Posterior vena cava (tissue), 2 donors: ENCODE data around the gene DLG2. TPM values are rescaled to one million over a fixed set of nuclear protein-coding genes. Genes with fewer than 3 reads are reported as not detected.
"Not testable (repeated sequence)": the region's sequence is repeated elsewhere in the genome, so short reads cannot be mapped to it uniquely, and the experiment has no call there.

ENCODE experiments used
- DNase-seq: peaks from one replicate; pipeline ENCODE4 v3.0.0-alpha.2; 2020; ENCODE audit warnings: low spot score
- intact Hi-C, 2 donors: fragments of 100-400 bp; cut with DNase I; formaldehyde crosslinking; loops; one replicate each; pipeline versions ENCODE4 v1.14.1 to v1.14.2; 2022 to 2023
- total RNA-seq, 2 donors: library from RNA; stranded (reverse); fragmentation: NEBNext Ultra II Directional; extraction: Animal tissue kit (Norgen Biotek cat#: 25700); gene quantifications; one replicate each; pipeline ENCODE4 v1.2.1, GENCODE V29; 2021
- donor health status: DM: yes; HTN: yes; CAD: no.
- donor health status: DM: yes; HTN: yes; CAD: no.

Gene DLG2
- total RNA-seq, 2 donors from 2014 or later = 17.2 to 20.5 TPM

GRCh38 chr11:83475760-83476159 is 2151.4 kb downstream of the DLG2 start:
- intact Hi-C loops = no loop called here

DNA sequence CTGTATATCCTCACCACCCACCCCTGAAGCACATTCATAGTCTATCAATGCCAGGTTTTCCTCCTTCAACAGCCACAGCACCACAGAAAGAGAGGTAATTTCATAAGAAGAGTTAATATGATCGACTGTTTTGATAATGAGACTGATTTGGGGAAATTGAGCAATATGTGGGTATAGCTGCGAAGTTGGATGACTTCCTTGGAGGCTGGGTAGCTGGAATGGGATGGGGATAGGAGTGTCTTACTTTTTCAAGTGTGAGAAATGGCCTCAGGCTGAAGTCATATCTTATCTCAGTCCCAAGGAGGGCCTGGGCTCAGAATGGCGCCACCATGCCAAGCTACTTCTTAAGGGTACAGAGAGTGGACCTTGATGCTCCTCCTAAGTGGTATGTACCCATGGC is 2153.4 kb downstream of the DLG2 start:
- intact Hi-C loops = no loop called here

More at GRCh38 chr11:83475760-83476159, 2151.4 kb downstream of the DLG2 start:
- DNase-seq = no peak

DNA sequence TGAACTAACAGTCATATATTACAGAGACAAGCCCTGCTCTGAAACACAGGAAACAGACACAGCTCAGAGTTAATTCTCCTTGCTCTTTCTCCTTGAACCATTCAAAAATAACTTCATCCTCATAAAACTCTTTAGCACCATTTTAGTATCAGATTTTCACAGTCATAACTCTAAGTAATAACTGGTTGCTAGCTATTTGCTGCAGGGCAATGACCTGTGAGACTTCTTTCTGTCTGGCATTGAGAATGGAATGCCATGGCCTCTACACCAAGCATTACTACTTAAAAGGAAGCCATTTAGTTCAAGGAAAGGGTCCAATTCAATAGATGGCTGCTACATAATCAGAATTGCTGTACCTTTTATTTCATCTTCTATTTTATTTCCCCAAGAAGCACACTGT is 2154.3 kb downstream of the DLG2 start:
- no peak for DNase-seq
- intact Hi-C loops = no loop called here

More for the DNA sequence above, 2153.4 kb downstream of the DLG2 start:
- no peak for DNase-seq

- DNase-seq = no peak
Measured at GRCh38 chr11:83471831-83472727, 2155.1 kb downstream of the DLG2 start.

GRCh38 chr11:83467837-83468236 is 2159.3 kb downstream of the DLG2 start:
- intact Hi-C loops = no loop called here
- no peak for DNase-seq

More at GRCh38 chr11:83471831-83472727, 2155.1 kb downstream of the DLG2 start:
- intact Hi-C loops = no loop called here

GRCh38 chr11:83464160-83464944 is 2162.8 kb downstream of the DLG2 start:
- no peak for DNase-seq
- intact Hi-C loops = no loop called here

GRCh38 chr11:83459798-83460197 is 2167.3 kb downstream of the DLG2 start:
- intact Hi-C loops = no loop called here

DNA sequence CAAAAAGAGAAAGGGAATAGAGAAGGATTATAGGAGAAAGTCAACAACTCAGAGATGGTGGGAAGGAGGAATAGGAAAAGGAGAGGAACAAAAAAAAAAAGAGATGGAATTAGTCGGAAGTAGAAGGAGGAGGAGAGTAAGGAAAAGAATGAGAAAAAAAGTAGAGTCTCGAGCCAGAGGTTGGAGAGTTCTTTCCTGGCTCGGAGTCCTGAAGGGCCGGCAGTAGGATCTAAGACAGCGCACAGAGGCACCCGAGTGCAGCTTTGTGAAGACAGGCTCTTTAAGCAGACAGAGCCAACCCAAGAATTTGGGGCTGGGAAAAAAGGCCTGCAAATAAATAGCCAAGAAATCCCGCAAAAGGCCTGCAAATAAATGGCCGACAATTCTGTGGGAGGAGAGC is 2170.6 kb downstream of the DLG2 start:
- intact Hi-C loops = no loop called here
- DNase-seq = no peak

More at GRCh38 chr11:83459798-83460197, 2167.3 kb downstream of the DLG2 start:
- no peak for DNase-seq

DNA sequence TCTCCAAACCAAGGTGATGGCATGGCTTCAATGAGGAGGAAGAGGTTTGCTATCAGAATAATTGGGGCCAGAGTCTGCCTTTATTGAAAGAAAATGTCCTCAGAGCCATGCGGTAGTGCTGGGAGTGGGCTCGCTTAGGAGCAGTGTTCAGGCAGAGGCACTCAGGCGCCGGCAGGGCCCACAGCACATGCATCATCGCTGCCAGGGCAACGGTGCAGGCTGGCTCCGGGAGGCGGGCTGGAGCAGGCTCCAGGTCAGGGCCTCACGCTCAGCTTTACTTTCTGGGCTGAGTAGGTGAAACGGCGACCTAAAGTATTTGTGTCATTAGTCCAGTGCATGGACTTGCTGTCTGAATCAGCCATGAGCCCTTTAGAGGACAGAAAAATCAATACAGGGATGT is 2171.1 kb downstream of the DLG2 start:
- intact Hi-C loops = no loop called here
- DNase-seq = peak; percentile 80

GRCh38 chr11:83455356-83455755 is 2171.8 kb downstream of the DLG2 start:
- no peak for DNase-seq
- intact Hi-C loops = no loop called here

- DNase-seq = no peak
- intact Hi-C loops = no loop called here
Measured at GRCh38 chr11:83454674-83455073, 2172.5 kb downstream of the DLG2 start.

GRCh38 chr11:83449338-83449913 is 2177.7 kb downstream of the DLG2 start:
- intact Hi-C loops = no loop called here
- DNase-seq = no peak

GRCh38 chr11:83448686-83449085 is 2178.5 kb downstream of the DLG2 start:
- intact Hi-C loops = no loop called here

GRCh38 chr11:83443880-83444279 is 2183.3 kb downstream of the DLG2 start:
- not testable (repeated sequence) for DNase-seq
- intact Hi-C loops = loop anchor here in 1 of 2 donors (5.0 kb wide), 1 partner anchor 713 kb away; no protein-coding TSS in a partner anchor

More at GRCh38 chr11:83448686-83449085, 2178.5 kb downstream of the DLG2 start:
- no peak for DNase-seq

DNA sequence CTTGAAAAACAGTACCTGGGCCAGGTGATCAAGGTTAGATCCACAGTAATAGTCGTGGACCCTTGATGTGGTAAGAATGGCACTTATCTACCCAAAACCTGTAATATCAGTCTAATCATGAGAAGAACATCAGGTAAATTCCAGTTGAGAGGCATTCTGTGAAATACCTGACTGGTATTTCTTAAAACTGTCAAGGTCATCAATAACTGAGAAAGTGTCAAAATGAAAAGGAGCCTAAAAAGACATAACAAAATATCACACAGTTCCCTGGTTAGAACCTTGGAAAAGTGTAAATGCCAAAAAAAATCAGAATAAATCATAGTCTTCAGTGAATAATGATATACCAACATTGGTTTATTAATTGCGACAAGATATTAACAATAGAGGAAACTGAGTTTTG is 2185.5 kb downstream of the DLG2 start:
- intact Hi-C loops = loop anchor here in 1 of 2 donors (5.0 kb wide), 1 partner anchor 716 kb away; no protein-coding TSS in a partner anchor
- DNase-seq = no peak

DNA sequence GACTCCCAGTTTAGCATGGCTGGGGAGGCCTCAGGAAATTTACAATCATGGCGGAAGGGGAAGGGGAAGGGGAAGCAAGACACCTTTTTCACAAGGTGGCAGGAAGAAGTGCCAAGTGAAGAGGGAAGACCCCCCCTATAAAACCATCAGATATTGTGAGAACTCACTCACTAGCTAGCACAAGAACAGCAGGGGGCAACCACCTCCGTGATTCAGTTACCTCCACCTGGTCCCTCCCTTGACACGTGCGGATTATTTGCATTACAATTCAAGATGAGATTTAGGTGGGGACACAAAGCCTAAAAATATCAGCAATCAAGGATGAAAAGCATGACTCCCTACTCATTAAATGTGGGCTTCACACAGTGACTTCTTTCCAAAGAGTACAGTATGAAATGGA is 2186.0 kb downstream of the DLG2 start:
- no peak for DNase-seq
- intact Hi-C loops = loop anchor here in 1 of 2 donors (5.0 kb wide), 1 partner anchor 716 kb away; no protein-coding TSS in a partner anchor

DNA sequence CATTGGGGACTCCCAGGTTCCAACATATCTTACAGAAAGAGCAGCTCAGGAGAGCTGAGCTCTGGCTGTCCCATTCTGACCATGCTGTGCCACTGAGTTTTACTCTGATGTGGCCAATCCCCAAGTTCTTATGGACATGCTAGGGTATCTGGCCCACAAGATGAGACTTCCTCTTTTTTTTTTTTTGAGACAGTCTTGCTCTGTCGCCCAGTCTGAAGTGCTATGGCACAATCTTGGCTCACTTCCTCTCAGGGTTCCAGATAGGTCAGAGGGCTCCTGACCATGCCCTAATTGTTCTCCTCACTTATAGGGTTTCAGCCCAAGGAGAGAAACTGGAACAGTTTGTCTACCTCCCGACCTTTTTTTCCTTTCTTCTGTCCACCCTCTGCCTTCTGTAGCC is 2188.7 kb downstream of the DLG2 start:
- DNase-seq = no peak
- intact Hi-C loops = no loop called here

- intact Hi-C loops = no loop called here
- DNase-seq = no peak
Measured at GRCh38 chr11:83437939-83438338, 2189.2 kb downstream of the DLG2 start.

- intact Hi-C loops = no loop called here
- DNase-seq = no peak
Measured at GRCh38 chr11:83436855-83437254, 2190.3 kb downstream of the DLG2 start.

DNA sequence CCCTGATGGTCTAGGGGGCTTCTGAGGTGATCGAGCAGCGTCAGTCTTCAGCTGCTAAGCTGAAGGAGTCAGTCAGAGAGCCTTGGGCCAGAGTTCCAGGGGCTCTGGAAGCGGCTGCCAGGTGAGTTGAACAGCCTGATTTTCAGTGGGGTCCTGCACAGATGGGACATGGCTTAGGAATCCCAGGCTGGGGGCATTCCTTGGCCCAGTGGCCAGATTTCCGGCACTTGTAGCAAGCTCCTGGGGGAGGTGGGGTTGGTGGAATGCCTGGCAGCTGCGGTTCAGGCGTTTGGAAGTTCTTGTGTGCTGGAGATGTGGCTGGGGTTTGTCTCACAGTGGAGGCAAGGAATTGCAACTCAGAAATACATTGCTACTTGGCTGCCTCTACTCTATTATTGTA is 2192.3 kb downstream of the DLG2 start:
- DNase-seq, intact Hi-C loops: not testable (repeated sequence)
